Subcutaneous abdominal adipose tissue (tissue), 5 donors: ENCODE measurements around the gene HHIPL1.

ENCODE experiments used
- H3K27ac ChIP-seq: one replicate; pipeline ENCODE4 v1.7.0; 2013; ENCODE audit warnings: low read depth, mild to moderate bottlenecking, inconsistent platforms, low read length, moderate library complexity
- H3K27me3 ChIP-seq, 5 donors: one replicate each; pipeline ENCODE4 v1.7.0; 2013; ENCODE audit warnings: low read length in 5 of 5, inconsistent platforms in 1 of 5; ENCODE audit not compliant: control insufficient read depth in 5 of 5, insufficient read depth in 4 of 5
- H3K36me3 ChIP-seq, 5 donors: one replicate each; pipeline ENCODE4 v1.7.0; 2013; ENCODE audit warnings: low read length in 5 of 5; ENCODE audit not compliant: control insufficient read depth in 5 of 5, insufficient read depth in 5 of 5
- H3K4me1 ChIP-seq, 5 donors: one replicate each; pipeline ENCODE4 v1.7.0; 2013; ENCODE audit warnings: low read length in 5 of 5, mild to moderate bottlenecking in 3 of 5, moderate library complexity in 1 of 5; ENCODE audit not compliant: control insufficient read depth in 5 of 5, insufficient read depth in 5 of 5
- H3K4me3 ChIP-seq, 5 donors: one replicate each; pipeline ENCODE4 v1.7.0; 2013; ENCODE audit warnings: low read length in 5 of 5, low read depth in 1 of 5
- H3K9ac ChIP-seq, 5 donors: one replicate each; pipeline ENCODE4 v1.7.0; 2013; ENCODE audit warnings: low read length in 5 of 5, mild to moderate bottlenecking in 4 of 5, moderate library complexity in 3 of 5
- H3K9me3 ChIP-seq, 5 donors: one replicate each; pipeline ENCODE4 v1.7.0; 2013; ENCODE audit warnings: low read length in 5 of 5; ENCODE audit not compliant: control insufficient read depth in 5 of 5
- donor health status: healthy.
- donor health status: healthy.
- donor health status: healthy.
- donor health status: healthy.
- donor health status: healthy.

HHIPL1 gene

GRCh38 chr14:99698236-99698635 is 53.3 kb downstream of the HHIPL1 start:
- Histone ChIP-seq H3K9ac (no peak overlapping the region), H3K4me1 (peaks cover 0 to 17% (median 15%) of the 10 kb centered on the region in 5 donors), H3K9me3 (peaks cover 0 to 8% (median 4%) of the 10 kb centered on the region in 5 donors), H3K27ac (no peak overlapping the region), H3K27me3 (no peaks in the 10 kb centered on the region), H3K4me3 (no peak overlapping the region), H3K36me3 (peaks cover 0 to 2% (median 0%) of the 10 kb centered on the region in 5 donors)

DNA sequence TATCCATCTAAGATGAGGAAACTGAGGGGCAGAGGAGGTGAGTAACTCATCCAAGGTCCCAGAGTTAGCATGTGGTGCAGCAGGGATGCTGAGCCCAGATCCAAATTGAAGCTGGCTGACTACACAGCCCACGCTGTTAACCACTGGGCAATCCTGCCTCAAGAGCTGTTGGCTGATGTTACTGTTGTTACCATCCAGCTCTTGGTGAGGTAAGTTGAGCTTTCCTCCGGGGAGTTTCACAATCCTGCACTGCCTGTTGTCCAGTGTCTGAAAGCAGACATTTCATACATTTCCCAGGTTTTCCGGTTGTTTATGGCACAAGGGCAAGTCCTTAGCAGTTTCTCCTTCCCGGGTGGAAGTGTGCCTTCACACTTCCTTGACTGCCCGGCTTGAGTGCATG is 53.7 kb downstream of the HHIPL1 start:
- H3K9ac ChIP-seq, result no peak overlapping the region
- no peaks in the 10 kb centered on the region for H3K27me3 ChIP-seq
- no peak overlapping the region for H3K4me3 ChIP-seq
- H3K9me3 ChIP-seq, result peaks cover 0 to 12% (median 8%) of the 10 kb centered on the region in 5 donors
- H3K27ac ChIP-seq, result no peak overlapping the region
- H3K36me3 ChIP-seq, result peaks cover 0 to 2% (median 0%) of the 10 kb centered on the region in 5 donors
- H3K4me1 ChIP-seq, result peaks cover 0 to 17% (median 15%) of the 10 kb centered on the region in 5 donors

GRCh38 chr14:99699085-99699760 is 54.3 kb downstream of the HHIPL1 start:
- Histone ChIP-seq H3K27ac (no peak overlapping the region), H3K4me3 (no peak overlapping the region), H3K9ac (no peak overlapping the region), H3K9me3 (peaks cover 0 to 12% (median 11%) of the 10 kb centered on the region in 5 donors), H3K36me3 (peaks cover 0 to 2% (median 0%) of the 10 kb centered on the region in 5 donors), H3K27me3 (no peaks in the 10 kb centered on the region), H3K4me1 (peaks cover 0 to 17% (median 15%) of the 10 kb centered on the region in 5 donors)

- no peaks in the 10 kb centered on the region for H3K27me3 ChIP-seq
- H3K9ac ChIP-seq, result no peak overlapping the region
- peaks cover 0 to 17% (median 15%) of the 10 kb centered on the region in 5 donors for H3K4me1 ChIP-seq
- H3K9me3 ChIP-seq, result peaks cover 0 to 12% (median 11%) of the 10 kb centered on the region in 5 donors
- peaks cover 0 to 2% (median 0%) of the 10 kb centered on the region in 5 donors for H3K36me3 ChIP-seq
- H3K27ac ChIP-seq, result no peak overlapping the region
- H3K4me3 ChIP-seq, result no peak overlapping the region
Measured at GRCh38 chr14:99699861-99700260, 54.9 kb downstream of the HHIPL1 start.

DNA sequence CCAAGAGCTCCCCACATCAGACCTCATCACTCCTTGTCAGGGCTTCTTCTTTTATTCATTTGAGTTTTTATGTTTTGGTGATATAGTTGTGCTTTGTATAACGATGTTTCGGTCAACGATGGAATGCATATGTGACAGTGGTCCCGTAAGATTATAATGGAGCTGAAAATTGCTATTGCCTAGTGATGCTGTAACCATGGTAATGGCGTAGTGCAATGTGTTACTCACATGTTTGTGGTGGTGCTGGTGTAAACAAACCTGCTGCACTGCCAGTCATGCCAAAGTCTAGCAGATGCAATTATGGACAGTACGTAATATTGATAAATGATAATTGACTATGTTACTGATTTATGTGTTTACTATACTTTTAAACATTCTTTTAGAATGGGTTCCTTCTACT is 55.5 kb downstream of the HHIPL1 start:
- H3K4me1 ChIP-seq, result peaks cover 0 to 17% (median 15%) of the 10 kb centered on the region in 5 donors
- H3K27ac ChIP-seq, result no peak overlapping the region
- H3K9ac ChIP-seq, result no peak overlapping the region
- peaks cover 0 to 2% (median 0%) of the 10 kb centered on the region in 5 donors for H3K36me3 ChIP-seq
- H3K27me3 ChIP-seq, result no peaks in the 10 kb centered on the region
- peaks cover 0 to 12% (median 11%) of the 10 kb centered on the region in 5 donors for H3K9me3 ChIP-seq
- H3K4me3 ChIP-seq, result no peak overlapping the region

GRCh38 chr14:99701260-99701659 is 56.3 kb downstream of the HHIPL1 start:
- no peak overlapping the region for H3K4me3 ChIP-seq
- no peak overlapping the region for H3K27ac ChIP-seq
- H3K27me3 ChIP-seq, result no peaks in the 10 kb centered on the region
- H3K9me3 ChIP-seq, result peaks cover 0 to 12% (median 12%) of the 10 kb centered on the region in 5 donors
- peaks cover 0 to 17% (median 15%) of the 10 kb centered on the region in 5 donors for H3K4me1 ChIP-seq
- H3K9ac ChIP-seq, result no peak overlapping the region
- H3K36me3 ChIP-seq, result peaks cover 0 to 2% (median 0%) of the 10 kb centered on the region in 5 donors

GRCh38 chr14:99702115-99702514 is 57.2 kb downstream of the HHIPL1 start:
- Histone ChIP-seq H3K4me3 (no peak overlapping the region), H3K9me3 (peaks cover 0 to 12% (median 12%) of the 10 kb centered on the region in 5 donors), H3K27ac (no peak overlapping the region), H3K4me1 (peaks cover 0 to 16% (median 15%) of the 10 kb centered on the region in 5 donors), H3K36me3 (peaks cover 0 to 2% (median 0%) of the 10 kb centered on the region in 5 donors), H3K9ac (no peak overlapping the region), H3K27me3 (no peaks in the 10 kb centered on the region)

DNA sequence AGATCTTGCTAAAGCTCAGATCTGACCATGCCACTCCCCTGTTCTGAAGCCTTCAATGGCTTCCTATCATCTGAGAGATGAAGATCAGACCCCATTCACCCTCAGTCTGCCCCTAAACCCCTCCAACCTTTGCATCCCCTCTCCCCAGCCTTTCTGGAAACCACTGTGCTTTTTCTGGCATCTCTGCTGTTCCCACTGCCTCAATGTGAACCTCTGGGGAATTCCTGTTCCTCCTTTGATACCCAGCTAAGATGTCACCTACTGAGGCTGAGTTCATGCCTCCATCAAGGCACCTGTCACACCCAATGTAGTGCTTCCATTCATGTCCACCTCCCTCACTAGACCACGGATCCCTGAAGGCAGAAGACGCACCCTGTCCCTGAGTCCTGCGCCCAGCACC is 58.5 kb downstream of the HHIPL1 start:
- Histone ChIP-seq H3K9me3 (peaks cover 0 to 12% (median 12%) of the 10 kb centered on the region in 5 donors), H3K27me3 (no peaks in the 10 kb centered on the region), H3K4me3 (no peak overlapping the region), H3K9ac (no peak overlapping the region), H3K27ac (no peak overlapping the region), H3K4me1 (peaks cover 0 to 10% (median 9%) of the 10 kb centered on the region in 5 donors), H3K36me3 (peaks cover 0 to 2% (median 0%) of the 10 kb centered on the region in 5 donors)

DNA sequence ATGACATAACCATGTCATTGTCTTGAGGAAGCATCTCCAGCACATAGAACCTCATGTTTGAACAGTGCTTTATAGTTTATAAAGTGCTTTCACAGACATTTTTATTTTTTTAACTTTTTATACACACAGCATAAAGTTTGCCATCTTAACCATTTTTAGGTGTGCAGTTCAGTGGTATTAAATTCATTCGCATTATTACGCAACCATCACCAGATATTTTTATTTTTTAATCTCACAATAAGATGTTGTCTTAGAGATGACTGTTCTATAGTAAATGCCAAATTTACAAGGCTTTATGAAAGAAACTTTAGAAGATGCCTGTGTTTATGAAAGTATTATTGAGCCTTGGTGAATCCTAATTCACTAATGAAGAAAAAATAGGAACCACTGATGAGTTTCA is 59.1 kb downstream of the HHIPL1 start:
- Histone ChIP-seq H3K36me3 (peaks cover 0 to 2% (median 0%) of the 10 kb centered on the region in 5 donors), H3K27ac (no peak overlapping the region), H3K9me3 (peaks cover 0 to 12% (median 12%) of the 10 kb centered on the region in 5 donors), H3K4me1 (peaks cover 0 to 4% (median 2%) of the 10 kb centered on the region in 5 donors), H3K9ac (no peak overlapping the region), H3K27me3 (no peaks in the 10 kb centered on the region), H3K4me3 (no peak overlapping the region)

DNA sequence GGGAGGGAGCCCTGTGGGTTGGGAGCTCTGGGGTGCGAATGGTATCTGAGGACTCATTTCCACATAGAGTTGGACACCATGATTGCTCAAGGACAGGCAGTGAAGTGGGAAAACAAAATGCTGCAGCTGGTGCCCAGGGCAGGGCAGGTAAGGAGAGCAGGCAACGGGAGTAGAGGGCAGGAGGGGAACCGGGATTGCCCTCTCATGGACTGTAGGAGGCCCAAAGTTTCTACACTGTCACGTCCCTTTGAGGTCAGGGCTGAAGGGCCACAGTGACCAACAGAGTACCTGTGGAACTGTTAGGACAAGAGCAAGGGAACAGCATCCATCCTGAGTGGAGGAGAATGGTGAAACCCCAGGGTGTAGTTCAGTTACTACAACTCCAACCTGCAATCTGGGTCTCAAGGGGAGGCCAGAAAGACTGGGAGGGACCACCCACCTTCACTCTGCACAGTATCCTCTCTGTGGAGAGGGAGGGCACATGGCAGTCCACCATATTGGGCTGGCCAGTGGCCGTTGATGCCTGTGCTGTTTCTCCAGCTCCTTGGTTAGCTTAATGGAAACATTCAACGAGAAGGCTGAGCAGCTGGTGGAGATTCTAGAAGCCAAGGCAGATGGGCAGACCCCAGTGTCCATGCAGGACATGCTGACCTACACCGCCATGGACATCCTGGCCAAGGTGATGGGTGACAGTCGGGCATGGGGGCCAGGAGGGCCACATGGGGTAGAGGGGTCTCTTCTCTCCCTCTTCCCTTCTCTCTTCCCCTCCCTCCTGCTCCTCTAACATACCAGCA is 61.4 kb downstream of the HHIPL1 start:
- H3K9me3 ChIP-seq, result peaks cover 0 to 12% (median 12%) of the 10 kb centered on the region in 5 donors
- H3K4me1 ChIP-seq, result no peaks in the 10 kb centered on the region
- no peak overlapping the region for H3K27ac ChIP-seq
- no peak overlapping the region for H3K4me3 ChIP-seq
- no peaks in the 10 kb centered on the region for H3K27me3 ChIP-seq
- H3K36me3 ChIP-seq, result peaks cover 0 to 2% (median 0%) of the 10 kb centered on the region in 5 donors
- no peak overlapping the region for H3K9ac ChIP-seq
